ENCODE results near the gene PDCD7. TPM values are rescaled to one million over a fixed set of nuclear protein-coding genes. Genes with fewer than 3 reads are reported as not detected.

The PDCD7 gene
- polyA plus RNA-seq, 1 of the 3 experiments (the other 2 are of a cell fraction): 15.3 TPM

GRCh38 chr15:65072617-65073016, 61.0 kb downstream of the PDCD7 start:
- Histone ChIP-seq H3K36me3 (replicated peaks in 1 of 2; ENCODE audit: control insufficient read depth in 1 of 2, insufficient read depth in 2 of 2, low read length in 1 of 2) (no peaks in the 10 kb centered on the region), H3K9me2 (no peaks in the 10 kb centered on the region), H3K4me2 (no peak overlapping the region), H3K79me2 (ENCODE audit: insufficient read depth) (no peaks in the 10 kb centered on the region), H3K9me3 (no peaks in the 10 kb centered on the region), H4K20me1 (ENCODE audit: insufficient read depth) (no peaks in the 10 kb centered on the region), H3K27ac (ENCODE audit: low read depth in 2 of 2, low read length in 1 of 2) (no peak overlapping the region), H2AFZ (ENCODE audit: low read depth) (no peak overlapping the region), H3K4me3 (ENCODE audit: low read depth in 2 of 2, low read length in 1 of 2) (no peak overlapping the region), H3F3A (replicated peaks; ENCODE audit: insufficient read depth) (no peaks in the 10 kb centered on the region), H3K27me3 (ENCODE audit: insufficient read depth) (no peaks in the 10 kb centered on the region), H3K4me1 (ENCODE audit: control insufficient read depth in 1 of 2, insufficient read depth in 2 of 2, low read depth in 1 of 2, low read length in 1 of 2) (peaks cover 0 to 12% of the 10 kb centered on the region in 2 experiments; a peak in 1 of 4 replicates), H3K9ac (no peak overlapping the region)
- POLR2A ChIA-PET: no interaction called here
- no peak for TF ChIP-seq ZBTB33 (IDR thresholded peaks at IDR 0.05; ENCODE audit: borderline replicate concordance, low read depth)
- no peak for TF ChIP-seq EZH2phosphoT487 (IDR thresholded peaks at IDR 0.05; ENCODE audit: borderline replicate concordance, low read depth)
- TF ChIP-seq CHD2 (IDR thresholded peaks at IDR 0.05; ENCODE audit: low read length, partially characterized antibody): no peak
- TF ChIP-seq NFIC (IDR thresholded peaks at IDR 0.05; ENCODE audit: borderline replicate concordance): no peak
- TF ChIP-seq TAF1 (IDR thresholded peaks at IDR 0.05; ENCODE audit: borderline replicate concordance, low read depth, low read length): no peak
- DNase-seq: no peak
- CTCF ChIA-PET: interaction anchor here (1.3 to 3.3 kb wide), 3 partner anchors 18 to 39 kb away, joined by 7 to 16 read pairs (median 7); no protein-coding TSS in a partner anchor
- 91% methylated on average over 3 of the region's 3 CpGs for WGBS (ENCODE audit: low lambda C conversion rate)

GRCh38 chr15:65072027-65072426, 61.6 kb downstream of the PDCD7 start:
- Histone ChIP-seq H3K9ac (no peak overlapping the region), H3K4me2 (no peak overlapping the region), H3K27ac (ENCODE audit: low read depth in 2 of 2, low read length in 1 of 2) (no peak overlapping the region), H3K4me3 (ENCODE audit: low read depth in 2 of 2, low read length in 1 of 2) (no peak overlapping the region), H3K27me3 (ENCODE audit: insufficient read depth) (0 out of 2 replicates have a peak, but pooled peaks cover 3% of the 10 kb centered on the region), H3K36me3 (replicated peaks in 1 of 2; ENCODE audit: control insufficient read depth in 1 of 2, insufficient read depth in 2 of 2, low read length in 1 of 2) (no peaks in the 10 kb centered on the region), H3K4me1 (ENCODE audit: control insufficient read depth in 1 of 2, insufficient read depth in 2 of 2, low read depth in 1 of 2, low read length in 1 of 2) (peaks cover 0 to 12% of the 10 kb centered on the region in 2 experiments; a peak in 1 of 4 replicates), H3K79me2 (ENCODE audit: insufficient read depth) (no peaks in the 10 kb centered on the region), H3K9me3 (no peaks in the 10 kb centered on the region), H4K20me1 (ENCODE audit: insufficient read depth) (no peaks in the 10 kb centered on the region), H3F3A (replicated peaks; ENCODE audit: insufficient read depth) (no peaks in the 10 kb centered on the region), H2AFZ (ENCODE audit: low read depth) (no peak overlapping the region), H3K9me2 (no peaks in the 10 kb centered on the region)
- TF ChIP-seq ZBTB33 (IDR thresholded peaks at IDR 0.05; ENCODE audit: borderline replicate concordance, low read depth): no peak
- no peak for TF ChIP-seq PBX3 (IDR thresholded peaks at IDR 0.05)
- no peak for TF ChIP-seq TEAD4 (IDR thresholded peaks at IDR 0.05; ENCODE audit: borderline replicate concordance, insufficient read depth)
- TF ChIP-seq RCOR1 (IDR thresholded peaks at IDR 0.05; ENCODE audit: low read length): no peak
- TF ChIP-seq MXI1 (IDR thresholded peaks at IDR 0.05; ENCODE audit: low read depth, low read length): no peak
- no peak for TF ChIP-seq RXRA (IDR thresholded peaks at IDR 0.05; ENCODE audit: borderline replicate concordance, low read depth)
- TF ChIP-seq SMC3 (IDR thresholded peaks at IDR 0.05; ENCODE audit: low read depth, low read length): no peak
- TF ChIP-seq GATA2 (CRISPR knock-in tag; IDR thresholded peaks at IDR 0.05): no peak
- POLR2A ChIA-PET: no interaction called here
- CTCF ChIA-PET: interaction anchor here (1.3 to 3.3 kb wide), 3 partner anchors 17 to 38 kb away, joined by 7 to 16 read pairs (median 7); no protein-coding TSS in a partner anchor
- DNase-seq: no peak
- 100% methylated on average over 1 of the region's 1 CpG for WGBS (ENCODE audit: low lambda C conversion rate)
